NCI-H146 treated with DMSO at 0.1 percent for 48 hours (cell line): ENCODE measurements around the gene QSOX1.

ENCODE experiments used
- DNase-seq: peaks from one replicate; lab custom pipeline; 2025; ENCODE audit not compliant: unreplicated experiment; lab: John Stamatoyannopoulos, UW

QSOX1 gene

DNA sequence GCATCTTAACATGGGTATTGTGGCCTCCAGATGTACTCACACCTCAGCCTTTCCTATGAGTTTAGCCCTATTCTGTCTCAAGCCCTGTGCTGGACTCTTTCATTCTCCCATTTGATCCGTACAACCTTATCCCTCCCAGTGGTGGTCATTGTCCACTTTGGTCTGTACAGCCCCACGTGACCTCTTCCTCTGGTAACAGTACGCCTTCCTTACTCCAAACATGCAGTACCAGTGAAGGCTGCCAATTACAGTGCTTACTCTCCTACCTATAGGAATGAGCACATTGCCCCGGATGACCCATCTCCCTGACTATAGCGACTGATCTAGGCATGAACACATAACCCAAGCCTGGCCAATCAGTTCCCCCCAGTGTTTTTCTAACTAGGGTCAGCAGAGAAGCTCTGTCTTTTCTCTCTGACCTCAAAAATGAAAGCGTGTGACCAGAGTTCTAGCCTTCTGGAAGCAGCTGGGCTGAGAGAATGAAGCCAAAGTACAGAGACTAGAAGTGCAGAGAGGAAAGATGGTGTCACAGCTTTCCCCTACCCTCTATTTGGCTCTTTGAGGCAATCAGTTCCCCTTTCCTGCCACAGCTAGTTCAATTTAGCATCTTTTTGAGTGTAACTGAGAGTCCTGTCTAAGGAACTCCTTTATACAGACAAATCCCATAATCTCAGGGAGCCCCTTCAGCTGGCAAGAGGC, 9.9 kb upstream of the QSOX1 start:
- DNase-seq: no peak

GRCh38 chr1:180145446-180145845, 9.2 kb upstream of the QSOX1 start:
- no peak for DNase-seq

- DNase-seq: no peak
These were observed 3.7 kb upstream of the QSOX1 start for GRCh38 chr1:180150982-180151381.

DNA sequence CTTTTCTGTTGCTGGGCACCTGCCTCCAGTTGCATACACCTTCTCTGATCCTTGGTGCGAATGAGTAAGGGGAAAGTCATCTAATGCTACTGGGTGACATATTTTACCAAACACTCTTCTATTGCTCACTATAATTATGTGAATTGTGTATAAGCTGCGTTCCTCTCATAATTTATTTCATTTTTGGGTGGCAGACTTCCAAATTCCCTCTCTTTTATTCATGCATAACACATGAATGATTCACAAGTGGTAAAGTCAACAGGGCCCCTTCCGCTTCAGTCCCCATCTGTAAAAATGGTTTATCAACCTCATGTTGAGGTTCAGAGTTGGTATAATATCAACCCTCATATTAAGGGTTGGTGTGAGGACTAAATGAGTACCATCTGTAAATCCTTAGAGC, 3.2 kb upstream of the QSOX1 start:
- no peak for DNase-seq

- DNase-seq: no peak
These were observed 2.1 kb upstream of the QSOX1 start for GRCh38 chr1:180152588-180152987.

- DNase-seq: no peak
These were observed 1.6 kb upstream of the QSOX1 start for GRCh38 chr1:180153032-180153431.

DNA sequence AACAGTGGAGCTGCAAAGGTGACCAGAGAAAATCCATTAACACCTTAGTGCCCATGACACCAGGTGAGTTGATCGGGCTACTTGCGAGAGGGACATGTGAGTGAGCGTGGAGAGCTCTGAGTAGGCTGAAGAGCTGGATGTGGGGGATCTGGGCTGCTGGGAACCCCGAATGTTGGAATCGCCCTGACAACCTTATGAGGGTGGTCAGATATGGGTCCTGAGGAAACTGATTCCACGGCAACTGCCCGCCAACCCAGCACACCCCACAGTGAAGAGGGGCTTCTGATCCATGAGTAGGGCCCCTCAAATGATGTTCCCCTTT, 705 bp upstream of the QSOX1 start:
- DNase-seq: no peak

GRCh38 chr1:180155182-180155682, 563 bp downstream of the QSOX1 start:
- DNase-seq: no peak

DNA sequence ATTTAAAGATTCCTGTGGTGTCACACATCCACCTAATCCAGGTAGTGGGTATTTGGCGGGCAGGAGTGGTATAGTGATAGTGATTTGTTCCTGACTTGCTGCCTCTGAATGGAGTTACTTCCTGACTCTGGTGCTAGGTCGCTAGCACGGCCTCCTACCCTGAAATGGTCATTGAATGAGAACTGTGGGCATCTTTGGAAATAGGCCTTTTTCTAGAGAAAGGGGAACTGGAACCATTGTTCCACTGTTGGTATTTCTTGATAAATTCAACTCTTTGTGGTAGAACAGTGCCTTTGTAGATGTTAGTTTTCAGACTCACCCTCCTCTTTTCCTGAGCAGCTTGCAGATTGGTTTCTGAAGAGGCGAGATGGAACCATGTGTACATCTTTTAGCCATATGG, 1.5 kb downstream of the QSOX1 start:
- no peak for DNase-seq

- DNase-seq: no peak
These were observed 2.0 kb downstream of the QSOX1 start for GRCh38 chr1:180156631-180157091.

DNA sequence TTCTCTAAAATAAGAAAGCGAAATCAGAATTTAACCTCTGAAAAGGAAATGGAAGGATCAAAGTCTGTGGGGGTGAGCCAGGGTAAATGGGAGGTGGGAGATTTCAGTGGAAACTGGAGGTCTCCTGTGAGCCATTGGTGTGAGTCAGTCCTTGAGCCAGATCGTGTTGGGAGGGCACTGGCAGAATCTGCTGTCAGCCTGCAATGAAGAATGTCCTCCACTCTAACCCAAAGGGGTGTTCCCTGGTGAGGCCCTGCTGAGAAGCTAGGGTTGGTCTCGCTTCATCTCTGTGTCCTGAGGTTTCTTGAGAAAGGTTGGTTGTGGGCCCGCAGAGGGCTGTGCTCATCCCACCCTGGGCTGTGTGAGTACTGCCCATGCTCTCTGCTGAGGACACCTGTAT, 2.4 kb downstream of the QSOX1 start:
- no peak for DNase-seq

DNA sequence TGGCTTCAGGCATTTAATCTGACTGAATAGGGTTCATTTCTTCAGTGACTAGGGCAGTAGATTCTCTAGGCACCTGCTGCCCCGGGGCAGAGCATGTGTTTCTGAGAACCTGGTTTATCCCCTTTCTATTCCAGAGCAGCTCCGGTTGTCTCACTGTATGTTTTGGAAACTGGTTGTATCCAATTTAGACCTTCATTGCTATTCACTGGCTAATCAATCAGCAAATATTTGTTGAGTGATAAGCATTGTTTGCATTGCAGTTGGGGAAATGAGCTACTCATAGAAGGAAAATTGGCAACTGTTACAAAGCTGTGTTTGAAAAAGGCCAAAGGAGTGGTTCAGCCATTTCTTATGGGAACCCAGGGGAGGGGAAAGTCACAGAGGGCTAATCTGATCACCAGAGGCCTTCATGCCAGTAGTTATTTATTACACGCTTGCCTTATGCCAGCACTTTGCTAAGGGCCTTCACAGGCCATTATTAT, 2.9 kb downstream of the QSOX1 start:
- DNase-seq: peak; percentile 98

- no peak for DNase-seq
These were observed 3.8 kb downstream of the QSOX1 start for GRCh38 chr1:180158149-180159147.

DNA sequence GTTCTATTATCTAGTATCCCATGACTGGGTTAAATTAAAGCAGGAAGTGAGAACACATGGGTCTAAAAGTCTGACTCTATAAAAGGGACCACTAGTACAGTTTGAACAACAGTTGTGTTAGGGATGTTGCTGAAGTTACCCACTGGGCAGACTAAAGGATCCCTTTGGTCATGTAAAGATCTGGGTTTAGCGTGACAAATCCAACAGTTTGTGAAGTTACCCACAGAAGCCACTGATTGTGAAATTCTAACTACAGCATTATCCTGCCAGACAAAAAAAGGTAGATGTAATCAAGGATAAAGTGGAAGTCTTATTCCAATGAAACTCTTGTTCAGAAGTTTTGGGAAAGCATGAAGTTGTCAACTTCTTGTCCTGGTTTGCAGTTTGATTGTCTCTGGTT, 5.7 kb downstream of the QSOX1 start:
- DNase-seq: no peak

- DNase-seq: no peak
These were observed 8.4 kb downstream of the QSOX1 start for GRCh38 chr1:180163041-180163440.

GRCh38 chr1:180165096-180165495, 10.4 kb downstream of the QSOX1 start:
- no peak for DNase-seq

GRCh38 chr1:180165509-180166435, 11.1 kb downstream of the QSOX1 start:
- no peak for DNase-seq

- no peak for DNase-seq
These were observed 11.7 kb downstream of the QSOX1 start for GRCh38 chr1:180166436-180166800.

GRCh38 chr1:180167021-180167701, 12.5 kb downstream of the QSOX1 start:
- DNase-seq: no peak

- DNase-seq: no peak
These were observed 13.2 kb downstream of the QSOX1 start for GRCh38 chr1:180167721-180168467.
